HG03139 (cell line): Measurements from ENCODE around the gene EPHA4.
"Not testable (repeated sequence)": the region's sequence is repeated elsewhere in the genome, so short reads cannot be mapped to it uniquely, and the experiment has no call there.

Source experiments
- ATAC-seq: cut with Tn5 transposase; IDR thresholded peaks from one replicate; pipeline ENCODE4 v1.9.1; 2021; ENCODE audit not compliant: unreplicated experiment

EPHA4 gene

DNA sequence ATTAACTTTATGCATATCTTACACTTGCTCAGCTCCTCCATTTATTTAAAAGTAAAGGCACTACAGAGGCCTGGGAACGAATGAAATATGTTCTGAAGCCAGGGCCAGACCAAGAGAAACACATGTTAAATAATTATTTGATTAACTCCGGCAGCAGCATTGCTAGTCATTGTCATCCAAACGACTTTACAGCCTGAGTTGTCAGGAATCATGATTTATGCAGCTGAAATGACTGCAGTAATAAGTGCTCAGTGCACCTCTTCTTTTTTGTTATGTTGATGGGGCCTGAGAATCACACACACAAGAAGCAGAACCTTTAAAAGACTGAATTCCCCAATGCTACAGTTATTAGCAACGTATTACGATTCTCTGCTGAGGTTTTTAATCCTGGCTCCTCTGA lies 58.9 kb downstream of the EPHA4 start:
- ATAC-seq: no peak

DNA sequence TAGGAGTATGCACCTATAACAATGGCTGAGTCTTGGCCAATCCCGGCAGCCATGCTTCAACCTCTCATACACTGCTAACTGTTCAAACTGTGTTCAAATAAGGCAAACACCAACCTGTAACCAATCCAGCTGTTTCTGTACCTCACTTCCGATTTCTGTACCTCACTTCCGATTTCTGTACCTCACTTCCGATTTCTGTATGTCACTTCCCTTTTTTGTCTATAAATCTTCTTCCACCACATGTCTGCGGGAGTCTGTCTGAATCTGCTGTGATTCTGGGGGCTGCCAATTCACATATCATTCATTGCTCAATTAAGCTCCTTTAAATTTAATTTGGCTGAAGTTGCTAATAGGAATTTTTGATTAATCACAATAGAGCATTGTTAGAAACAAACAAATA lies 60.8 kb downstream of the EPHA4 start:
- ATAC-seq: not testable (repeated sequence)

DNA sequence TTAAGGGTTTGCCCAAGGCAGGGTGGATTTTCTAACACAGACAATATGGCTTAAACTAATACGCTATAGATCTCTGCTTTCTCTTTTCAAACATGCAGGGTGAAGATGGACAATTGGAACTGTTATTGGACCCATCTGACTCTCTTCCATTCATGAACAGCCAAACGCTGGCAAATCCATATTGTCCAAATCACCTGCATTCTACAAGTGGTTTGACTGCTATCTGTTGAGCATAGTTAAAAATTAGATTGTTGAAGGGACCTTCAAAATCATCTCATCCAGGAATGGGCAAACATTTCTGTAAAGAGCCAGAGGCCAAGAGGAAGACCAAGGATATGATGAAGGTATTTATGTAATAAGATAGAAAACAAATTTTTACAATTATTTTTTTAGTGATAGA lies 65.6 kb downstream of the EPHA4 start:
- ATAC-seq: no peak

DNA sequence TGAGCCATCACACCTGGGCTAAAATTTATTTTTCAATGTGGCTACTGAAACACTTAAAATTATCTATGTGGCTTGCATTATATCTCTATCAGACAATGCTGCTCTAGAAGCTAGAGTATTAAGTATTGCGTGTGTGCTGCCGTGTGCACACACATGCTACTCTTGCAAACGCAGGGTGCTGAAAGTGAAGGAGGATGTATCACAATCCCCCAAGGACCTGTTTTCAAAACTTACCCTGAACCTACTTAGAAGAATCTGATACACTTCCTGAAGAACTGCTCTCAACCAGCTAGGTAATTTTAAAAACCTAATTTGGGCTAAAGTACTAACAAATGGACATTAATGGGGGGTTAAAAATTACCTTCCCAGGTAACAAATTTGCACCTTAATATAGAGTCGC lies 66.5 kb downstream of the EPHA4 start:
- no peak for ATAC-seq

DNA sequence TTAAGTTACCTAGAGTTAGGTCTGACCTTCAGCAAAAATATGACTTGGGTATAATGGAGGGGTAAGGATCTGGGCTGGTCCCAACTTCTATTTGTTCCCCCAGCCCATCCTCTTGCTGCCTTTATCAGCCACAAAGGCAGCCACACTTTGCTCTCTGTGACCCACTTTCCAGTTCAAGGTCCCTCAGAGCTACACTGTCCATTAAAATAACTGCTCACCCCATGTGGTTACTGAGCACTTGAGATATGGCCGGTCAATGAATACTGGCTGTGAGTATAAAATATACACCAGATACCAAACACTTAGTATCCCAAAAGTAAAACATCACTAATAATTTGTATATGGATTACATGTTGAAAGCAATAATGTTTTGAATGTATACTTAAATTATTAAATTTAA lies 67.2 kb downstream of the EPHA4 start:
- ATAC-seq: no peak

DNA sequence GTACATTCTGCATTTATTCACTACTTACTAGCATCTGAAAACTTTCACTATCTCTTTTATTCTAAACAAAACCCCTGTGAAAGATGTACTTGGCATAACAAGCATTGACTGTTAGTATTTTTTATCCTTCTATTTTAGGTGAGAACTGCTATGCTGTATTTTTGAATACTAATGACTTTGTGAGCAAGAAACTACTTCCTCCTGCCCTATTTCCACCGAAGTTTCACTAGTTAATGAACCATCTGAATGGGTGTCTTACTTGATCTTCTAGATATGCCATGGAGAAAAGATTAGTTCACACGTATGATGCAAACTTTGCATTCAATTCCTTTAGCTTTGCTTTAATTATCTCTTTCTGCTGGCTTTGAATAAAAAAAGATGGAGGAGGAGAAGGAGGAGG lies 68.1 kb downstream of the EPHA4 start:
- no peak for ATAC-seq

DNA sequence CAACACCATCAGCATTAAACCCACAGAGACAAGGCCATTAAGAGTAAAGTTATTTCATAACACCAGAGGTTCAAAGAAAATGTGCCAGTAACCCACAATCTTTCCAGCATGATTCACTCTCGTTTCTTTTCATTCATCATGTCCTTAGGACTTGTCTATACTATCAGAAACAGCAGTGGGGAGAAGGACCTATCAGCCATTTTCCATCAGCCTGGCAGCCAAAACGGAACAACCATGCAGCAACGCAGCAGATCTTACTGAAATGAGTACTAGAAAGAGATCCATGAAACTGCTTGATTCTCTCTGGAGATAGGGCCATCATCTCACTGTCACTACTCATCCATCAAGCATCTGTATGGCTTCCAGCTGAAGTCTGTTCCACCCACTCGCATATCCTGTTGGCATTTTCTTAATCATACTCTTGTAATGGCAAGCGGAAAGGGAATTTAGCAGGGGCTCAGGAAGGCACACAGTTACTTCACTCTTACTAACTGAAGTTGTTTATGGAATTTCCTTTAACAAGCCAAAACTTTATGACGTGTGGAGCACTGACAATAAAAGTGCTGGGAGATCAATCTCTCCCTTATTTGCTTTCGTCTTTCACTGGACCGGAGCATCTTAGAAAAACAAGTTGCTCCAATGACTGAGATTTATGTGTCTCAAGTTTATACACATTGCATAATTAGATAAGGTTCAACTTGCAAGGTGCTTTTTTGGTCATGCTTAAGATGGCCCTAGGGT lies 69.7 kb downstream of the EPHA4 start:
- no peak for ATAC-seq

DNA sequence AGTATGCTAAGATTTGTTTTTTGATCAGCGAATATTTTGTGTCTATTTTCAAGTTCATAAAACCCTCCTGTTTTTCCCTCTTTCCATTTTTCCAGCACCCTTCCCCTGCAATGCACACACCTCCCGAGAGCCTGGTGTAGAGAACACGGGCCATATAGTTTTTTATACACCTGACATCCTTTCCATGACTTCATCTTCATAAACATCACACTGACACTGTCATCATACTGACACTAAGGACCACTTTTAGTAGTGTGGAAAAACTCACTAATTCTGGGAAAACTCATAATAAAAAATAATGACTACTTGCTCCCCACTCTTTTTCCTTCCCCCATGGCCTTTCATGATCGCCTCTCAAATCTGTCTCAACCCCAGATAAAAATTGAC lies 70.2 kb downstream of the EPHA4 start:
- ATAC-seq: no peak

DNA sequence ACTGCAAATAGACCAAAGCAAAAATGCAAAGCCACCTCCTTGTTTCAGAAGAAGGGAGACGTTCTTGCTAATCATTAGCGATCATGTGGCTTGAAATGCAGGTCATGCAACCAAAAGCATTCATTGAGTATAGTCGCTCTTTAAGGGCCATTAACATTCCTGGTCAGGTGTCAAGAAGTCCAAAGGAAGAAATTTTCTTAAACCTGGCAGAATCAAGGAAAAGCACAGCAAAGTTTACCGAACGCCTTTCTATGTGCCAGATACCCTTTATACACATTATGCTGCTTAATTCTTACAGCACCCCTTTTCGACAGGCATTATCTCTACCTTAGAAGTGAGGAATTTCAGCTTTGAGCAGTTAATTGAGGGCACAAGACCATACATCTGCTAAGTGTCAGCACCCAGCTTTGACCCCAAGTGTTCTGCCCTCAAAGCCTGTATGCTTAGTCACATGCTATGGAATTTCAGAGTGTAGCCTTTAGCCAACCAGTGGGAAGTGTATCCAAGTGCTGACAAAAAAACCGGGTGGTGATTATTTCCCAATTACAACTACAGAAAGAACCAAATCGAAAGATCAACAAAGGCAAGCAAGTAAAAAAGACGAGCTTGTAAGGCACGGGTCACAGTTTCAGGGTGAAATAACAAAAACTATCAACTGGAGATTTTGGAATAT lies 70.8 kb downstream of the EPHA4 start:
- no peak for ATAC-seq

DNA sequence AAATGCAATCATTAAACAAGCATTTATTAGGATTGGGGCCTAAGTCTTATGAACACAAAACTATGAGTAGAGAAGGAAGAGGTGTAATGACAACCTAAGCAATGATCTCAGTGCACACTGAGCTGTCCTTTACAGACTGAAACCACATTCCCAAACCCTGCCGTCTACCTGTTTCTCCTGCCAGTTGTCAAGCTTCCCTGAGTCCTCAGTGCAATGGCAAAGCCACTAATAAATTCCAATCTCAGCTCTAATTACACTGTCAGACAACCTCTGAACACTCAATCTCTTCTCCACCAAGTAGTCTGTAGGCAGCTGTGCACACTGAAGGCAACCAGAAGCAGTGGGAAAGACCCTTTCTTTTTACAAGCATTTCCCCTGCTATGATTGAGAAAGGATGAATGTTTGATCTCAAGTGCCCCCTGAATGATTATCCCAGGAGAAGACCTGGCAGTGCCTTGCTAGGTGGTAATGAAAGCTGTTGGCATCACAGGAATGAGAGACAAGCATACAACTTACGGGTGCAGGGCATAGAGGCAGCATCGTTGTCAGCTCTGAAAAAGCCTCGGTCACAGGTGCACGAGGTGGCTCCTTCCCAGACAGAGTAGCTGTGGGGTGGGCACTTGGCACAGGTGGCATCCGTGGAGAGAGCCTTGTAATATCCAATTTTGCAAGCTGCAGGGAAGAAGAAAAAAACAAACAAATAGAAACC lies 71.4 kb downstream of the EPHA4 start:
- no peak for ATAC-seq

DNA sequence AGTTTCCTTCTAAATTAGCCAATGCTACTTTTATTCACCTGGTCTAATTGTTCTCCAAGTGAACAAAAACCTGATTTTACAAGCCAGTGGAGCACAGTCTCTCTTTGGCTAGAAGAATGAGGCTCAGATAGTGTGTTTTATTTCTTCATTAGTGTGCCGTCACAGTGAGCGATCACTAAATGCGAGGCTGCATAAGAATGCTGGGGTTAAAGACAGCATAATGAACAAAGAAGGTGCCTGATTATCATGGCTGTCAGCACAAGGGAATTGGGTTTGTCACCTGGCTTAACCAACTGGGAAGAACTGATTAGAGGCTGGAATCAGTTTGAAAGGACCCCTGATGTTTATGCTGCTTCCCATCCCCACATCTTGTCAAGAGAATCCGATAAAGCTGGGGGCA lies 76.4 kb downstream of the EPHA4 start:
- no peak for ATAC-seq

DNA sequence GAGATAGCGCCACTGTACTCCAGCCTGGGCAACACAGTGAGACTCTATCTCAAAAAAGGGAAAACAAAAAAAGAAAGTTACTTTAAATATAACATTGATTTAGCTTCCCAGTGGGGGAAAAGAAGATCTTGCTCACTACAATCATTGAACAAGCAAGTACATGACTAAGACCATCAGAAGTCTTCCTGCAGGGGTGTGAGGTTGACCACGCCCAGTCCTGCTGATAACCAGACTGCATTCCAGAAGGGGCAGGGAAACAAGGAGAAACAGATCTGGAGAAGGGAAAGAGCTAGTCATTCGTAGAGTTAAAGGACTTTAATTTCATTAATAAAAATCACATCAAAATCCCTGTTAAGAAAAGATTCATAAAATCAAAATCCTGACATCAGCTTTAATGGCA lies 77.5 kb downstream of the EPHA4 start:
- no peak for ATAC-seq

DNA sequence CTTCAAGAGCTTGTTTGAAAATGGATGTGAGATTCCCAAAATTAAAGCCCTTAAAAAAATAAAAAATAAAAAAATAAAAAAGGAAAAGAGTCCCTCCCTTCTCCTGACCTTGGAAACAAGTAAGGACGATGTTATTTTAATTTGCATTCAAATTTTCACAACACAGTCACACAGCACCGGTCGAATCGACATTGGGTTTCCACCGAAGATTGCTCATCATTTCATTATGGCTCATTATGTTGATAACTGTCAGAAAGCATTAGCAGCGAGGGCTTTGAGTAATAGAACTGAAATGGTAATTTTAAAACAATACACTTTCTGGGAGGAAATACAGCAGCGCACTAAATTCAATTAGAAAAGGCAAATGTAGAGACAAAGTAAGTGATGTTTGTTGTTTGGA lies 78.7 kb downstream of the EPHA4 start:
- no peak for ATAC-seq

DNA sequence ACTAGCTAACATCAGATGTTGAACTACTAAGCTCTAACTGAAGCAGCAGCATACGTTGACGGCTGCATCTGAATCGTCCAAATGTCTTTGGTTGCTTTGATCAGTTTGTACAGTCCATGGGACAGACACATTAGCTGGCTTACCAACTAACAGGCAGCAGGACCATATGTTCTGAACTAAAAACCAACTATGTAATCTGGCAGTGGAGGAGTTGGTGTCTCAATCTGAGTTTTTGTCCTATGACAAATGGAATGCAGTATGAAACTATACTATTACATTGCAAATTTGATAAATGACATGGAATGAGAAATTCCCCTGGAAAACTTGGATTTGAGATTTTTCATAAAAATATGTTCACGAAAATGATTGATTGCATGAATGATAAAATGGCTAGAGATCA lies 79.5 kb downstream of the EPHA4 start:
- ATAC-seq: no peak

DNA sequence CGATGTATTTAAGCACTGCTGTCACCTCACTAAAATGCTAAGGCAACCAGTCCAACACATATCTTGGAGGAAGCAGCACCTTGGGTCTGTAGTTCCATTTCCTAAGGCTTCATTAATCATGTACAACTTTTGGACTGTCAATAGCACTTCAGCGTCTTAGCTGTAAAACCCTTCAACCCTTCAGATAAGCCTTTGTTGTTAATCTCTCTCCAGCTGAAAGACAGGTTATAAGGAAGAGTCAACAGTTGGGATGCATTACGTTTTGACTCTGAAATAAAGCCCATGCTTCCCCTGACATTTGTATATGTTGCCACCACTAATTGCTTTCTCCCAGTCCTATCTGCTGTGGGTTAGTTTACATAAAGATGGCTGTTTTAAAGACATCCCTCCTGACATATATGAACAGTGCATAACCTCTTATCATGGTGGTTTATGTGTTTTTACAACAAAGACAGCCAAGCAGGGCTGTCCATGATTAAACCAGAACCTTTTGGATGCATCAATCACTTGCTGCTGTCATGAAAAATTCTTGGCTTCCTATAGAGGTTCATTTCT lies 81.5 kb downstream of the EPHA4 start:
- no peak for ATAC-seq

DNA sequence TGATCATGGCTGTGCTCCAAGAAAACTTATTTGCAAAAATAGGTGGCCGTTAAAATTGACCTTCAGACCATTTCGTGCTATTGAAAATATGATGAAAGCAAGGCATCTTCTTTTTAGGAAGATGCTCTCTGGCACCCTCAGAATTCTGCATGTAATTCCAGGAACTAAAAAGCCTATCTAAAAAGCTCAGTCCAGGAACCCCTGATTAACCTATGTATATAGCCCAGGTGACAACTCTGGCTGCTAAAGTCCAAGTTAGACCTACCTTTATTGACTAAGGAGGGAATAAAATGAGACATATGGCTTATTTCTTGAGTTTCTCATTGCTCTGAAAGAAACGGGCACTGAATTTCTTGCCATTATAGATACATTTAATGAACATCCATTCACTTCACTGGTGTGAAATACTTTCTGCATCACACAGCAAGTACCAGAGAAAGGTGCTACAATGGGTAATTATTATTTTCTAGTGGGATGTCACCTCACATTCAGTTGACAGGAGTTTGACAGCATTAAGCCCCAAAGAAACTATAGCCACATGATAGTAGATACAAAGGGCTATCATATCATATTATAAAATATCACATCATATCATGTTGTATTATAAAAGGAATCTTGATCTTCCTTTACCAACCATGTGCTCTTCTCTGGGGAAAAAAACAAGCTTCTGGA lies 83.8 kb downstream of the EPHA4 start:
- no peak for ATAC-seq

DNA sequence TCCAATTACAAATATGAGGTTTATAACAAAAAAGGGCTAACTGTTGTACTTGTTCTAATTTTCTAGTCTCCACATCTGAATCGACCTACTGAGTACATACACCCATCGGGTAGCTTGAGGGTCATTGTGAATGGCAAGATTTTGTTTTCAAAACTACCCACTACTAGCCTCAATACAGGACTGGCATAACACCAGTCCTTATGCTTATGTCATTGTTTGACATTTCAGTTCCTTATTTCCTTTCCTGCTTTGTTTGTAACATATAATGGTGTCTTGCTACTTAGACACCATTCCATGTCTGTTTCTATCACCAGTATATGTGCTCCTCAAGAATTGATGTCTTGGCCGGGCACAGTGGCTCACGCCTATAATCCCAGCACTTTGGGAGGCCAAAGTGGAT lies 86.0 kb downstream of the EPHA4 start:
- ATAC-seq: no peak

DNA sequence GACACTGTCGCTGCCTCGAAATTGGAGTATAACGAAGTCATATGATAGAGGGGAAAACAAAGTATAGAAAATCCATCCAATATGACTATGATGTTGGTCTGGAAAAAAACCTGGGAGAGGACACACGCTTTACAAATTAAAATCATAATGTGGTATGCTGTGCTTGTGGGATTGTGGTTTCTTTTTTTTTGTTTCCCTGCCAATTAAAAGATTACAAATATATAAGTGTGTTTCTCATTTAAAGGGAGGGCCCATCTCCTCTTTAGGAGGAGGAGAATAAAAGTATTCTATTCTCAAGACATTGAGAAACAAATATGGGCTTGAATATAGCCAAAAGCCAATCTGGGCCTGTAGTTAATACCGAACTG lies 86.6 kb downstream of the EPHA4 start:
- no peak for ATAC-seq

DNA sequence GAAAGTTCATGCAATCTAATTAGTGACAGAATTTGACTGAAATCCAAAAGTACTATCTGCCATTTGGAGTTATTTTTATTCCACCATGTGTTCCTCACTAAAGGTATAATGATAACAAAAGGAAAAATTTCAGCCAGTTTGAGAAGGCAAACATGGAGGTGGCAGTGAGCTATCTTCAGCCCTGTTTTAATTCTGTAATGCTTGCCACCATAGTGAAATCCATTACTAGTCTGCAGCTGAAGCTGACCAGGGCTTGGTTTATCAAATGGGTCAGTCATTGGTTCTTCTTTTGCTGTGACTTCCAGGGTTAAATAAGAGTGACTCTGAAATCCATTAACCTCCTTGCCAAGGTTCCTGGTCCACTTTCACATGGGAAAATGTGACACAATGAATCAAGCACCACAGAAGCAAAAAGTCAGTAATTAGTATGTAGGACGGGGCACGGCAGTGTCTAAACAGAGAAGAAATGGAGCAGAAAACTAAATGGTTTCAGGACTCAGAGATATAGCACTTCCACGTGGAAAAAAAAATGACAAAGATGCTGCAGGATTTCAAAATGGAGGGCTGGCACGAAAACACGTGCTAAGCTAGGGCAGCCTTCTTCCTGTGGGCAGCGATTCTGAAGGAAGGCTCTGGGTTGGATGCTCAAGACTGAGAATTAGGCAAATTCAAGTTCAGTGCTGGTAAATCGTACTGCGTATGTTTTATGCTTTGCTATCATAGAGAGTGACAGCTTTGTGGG lies 87.2 kb downstream of the EPHA4 start:
- no peak for ATAC-seq

DNA sequence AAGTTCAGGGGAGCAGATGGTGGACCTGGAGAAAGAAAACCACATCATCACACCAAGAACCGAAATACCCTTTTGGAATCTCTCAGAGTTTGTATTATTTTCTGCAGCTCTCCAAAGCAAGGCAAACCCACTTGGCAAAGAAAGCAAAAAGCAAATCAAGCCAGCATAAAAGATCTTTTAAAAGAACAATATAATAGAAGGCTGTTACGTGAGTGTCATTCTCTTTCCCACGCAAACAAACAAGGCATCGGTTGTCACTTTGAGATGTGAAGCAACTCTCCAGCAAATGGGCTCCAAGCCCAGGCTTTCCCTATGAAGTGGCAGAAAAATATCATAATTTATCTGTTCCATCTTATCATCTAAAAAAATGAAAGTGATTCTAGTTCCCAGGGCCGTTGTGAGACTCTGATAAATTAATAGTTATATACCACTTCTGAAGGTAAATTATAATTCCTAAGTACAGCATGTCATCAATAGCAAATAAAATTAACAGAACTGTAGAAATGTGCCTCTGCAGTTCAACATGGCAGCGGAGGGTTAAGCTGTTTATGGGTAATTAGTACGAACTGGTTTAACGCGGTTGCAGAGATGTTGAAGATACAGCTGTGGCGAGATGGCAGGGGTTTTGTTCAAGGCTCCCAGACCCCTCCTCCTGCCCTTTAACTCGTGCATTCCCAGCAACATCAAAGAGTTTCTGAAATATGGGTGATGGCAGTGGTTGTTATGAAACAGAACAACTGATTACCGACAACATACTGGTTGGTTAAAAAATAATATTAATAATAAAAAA lies 89.2 kb downstream of the EPHA4 start:
- ATAC-seq: no peak
